ENCODE results near the gene ANKMY1. TPM values are rescaled to one million over a fixed set of nuclear protein-coding genes. Genes with fewer than 3 reads are reported as not detected.

The ANKMY1 gene
- total and polyA plus RNA-seq, 2 of the 8 experiments (the other 6 are each of a cell fraction or from before 2014, with no cell fraction given), result 4.5 to 4.8 TPM

DNA sequence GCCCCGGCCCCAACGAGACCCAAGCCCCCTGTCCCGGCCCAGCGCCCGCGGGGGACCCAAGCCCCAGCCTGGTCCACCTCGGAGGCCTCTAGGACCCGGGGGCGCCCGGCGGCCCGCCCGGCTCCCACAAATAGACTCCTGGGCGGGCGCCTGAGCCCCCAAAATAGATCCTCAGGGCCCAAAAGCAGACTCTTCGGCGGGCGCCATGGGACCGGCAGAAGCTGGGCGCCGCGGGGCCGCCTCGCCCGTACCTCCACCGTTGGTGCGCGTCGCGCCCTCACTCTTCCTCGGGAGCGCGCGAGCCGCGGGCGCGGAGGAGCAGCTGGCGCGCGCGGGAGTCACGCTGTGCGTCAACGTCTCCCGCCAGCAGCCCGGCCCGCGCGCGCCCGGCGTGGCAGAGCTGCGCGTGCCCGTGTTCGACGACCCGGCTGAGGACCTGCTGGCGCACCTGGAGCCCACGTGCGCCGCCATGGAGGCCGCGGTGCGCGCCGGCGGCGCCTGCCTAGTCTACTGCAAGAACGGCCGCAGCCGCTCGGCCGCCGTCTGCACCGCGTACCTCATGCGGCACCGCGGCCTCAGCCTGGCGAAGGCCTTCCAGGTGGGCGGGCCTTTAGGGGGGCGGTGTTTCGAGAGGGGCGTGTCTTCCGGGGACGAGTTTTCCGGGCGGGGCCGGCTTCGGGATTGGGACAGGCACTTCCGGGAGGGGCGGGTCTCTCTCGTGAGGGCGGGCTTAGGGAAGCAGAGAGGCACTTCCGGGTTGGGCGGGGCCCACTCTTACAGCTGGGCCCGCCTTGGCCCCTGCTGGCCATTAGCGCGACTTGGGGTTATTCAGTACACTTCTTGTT, 2.9 kb upstream of the ANKMY1 start (continued):
- no peak for TF ChIP-seq SAP30 (IDR thresholded peaks at IDR 0.05; ENCODE audit: insufficient read depth, insufficient replicate concordance, low read length)
- TF ChIP-seq SUZ12 (IDR thresholded peaks at IDR 0.05; ENCODE audit: low read length), result no peak
- TF ChIP-seq MAX (IDR thresholded peaks at IDR 0.05), result peak; percentile 91
- peak; percentile 81 for TF ChIP-seq POLR2AphosphoS5 (IDR thresholded peaks at IDR 0.05; ENCODE audit: low read depth, low read length)
- no peak for TF ChIP-seq BCL11A (IDR thresholded peaks at IDR 0.05; ENCODE audit: low read depth in 2 of 2, low read length in 2 of 2)
- TF ChIP-seq EZH2 (IDR thresholded peaks at IDR 0.05; ENCODE audit: low read depth, low read length, severe bottlenecking), result no peak
- no peak for TF ChIP-seq NANOG (IDR thresholded peaks at IDR 0.05; ENCODE audit: insufficient read depth, low read depth, low read length, poor library complexity, severe bottlenecking)
- peak in 1 of 2 experiments; percentile 63; a peak in 2 of 3 replicates for TF ChIP-seq POLR2A (IDR thresholded peaks at IDR 0.05; ENCODE audit: control extremely low read depth in 1 of 2, low read depth in 2 of 2, low read length in 2 of 2)
